Endodermal cell (in vitro differentiated cells): ENCODE measurements around the gene MRAS. TPM values are rescaled to one million over a fixed set of nuclear protein-coding genes. Genes with fewer than 3 reads are reported as not detected.

Experiments used
- DNase-seq: peaks from one replicate; pipeline ENCODE4 v3.0.0-alpha.2; 2017
- H3K27ac ChIP-seq: 2 replicates; pipeline ENCODE4 v1.5.1; 2013; ENCODE audit warnings: mild to moderate bottlenecking, low read depth, low read length, moderate library complexity
- H3K27me3 ChIP-seq: 2 replicates; pipeline ENCODE4 v1.6.1; 2013; ENCODE audit warnings: mild to moderate bottlenecking, low read length, moderate library complexity; ENCODE audit not compliant: insufficient read depth, control insufficient read depth, poor library complexity, severe bottlenecking
- H3K36me3 ChIP-seq: 2 replicates; pipeline ENCODE4 v1.7.0; 2013; ENCODE audit warnings: mild to moderate bottlenecking, low read length, moderate library complexity; ENCODE audit not compliant: control insufficient read depth, insufficient read depth
- H3K4me1 ChIP-seq: one replicate; pipeline ENCODE4 v1.7.0; 2013; ENCODE audit warnings: low read length; ENCODE audit not compliant: control insufficient read depth, insufficient read depth
- H3K4me3 ChIP-seq: 2 replicates; pipeline ENCODE4 v1.5.1; 2013; ENCODE audit warnings: mild to moderate bottlenecking, low read length, moderate library complexity
- H3K9ac ChIP-seq: 2 replicates; pipeline ENCODE4 v1.6.1; 2013; ENCODE audit warnings: mild to moderate bottlenecking, low read length, moderate library complexity; ENCODE audit not compliant: poor library complexity, severe bottlenecking; ENCODE audit errors: extremely low read depth
- H3K9me3 ChIP-seq: 2 replicates; pipeline ENCODE4 v1.6.1; 2013; ENCODE audit warnings: mild to moderate bottlenecking, low read length, moderate library complexity; ENCODE audit not compliant: control insufficient read depth
- H3K27ac Mint-ChIP-seq: 2 replicates; pipeline ENCODE4 v1.8.0; 2020; ENCODE audit warnings: mixed read lengths
- H3K27me3 Mint-ChIP-seq: 2 replicates; pipeline ENCODE4 v1.8.0; 2021; ENCODE audit warnings: mild to moderate bottlenecking, mixed read lengths; ENCODE audit not compliant: insufficient read depth
- H3K36me3 Mint-ChIP-seq: 2 replicates; pipeline ENCODE4 v1.8.0; 2020; ENCODE audit warnings: low read depth, mixed read lengths
- H3K4me1 Mint-ChIP-seq: 2 replicates; pipeline ENCODE4 v1.8.0; 2020; ENCODE audit warnings: mixed read lengths
- H3K4me3 Mint-ChIP-seq: 2 replicates; pipeline ENCODE4 v1.8.0; 2020; ENCODE audit warnings: mild to moderate bottlenecking, moderate library complexity, mixed read lengths
- H3K9me3 Mint-ChIP-seq: 2 replicates; pipeline ENCODE4 v1.8.0; 2020; ENCODE audit warnings: mild to moderate bottlenecking, mixed read lengths
- CTCF ChIP-seq: fragments of 200-600 bp; sonication (generic); conservative IDR thresholded peaks from 2 replicates; pipeline ENCODE4 v1.5.0; 2021; ENCODE audit warnings: antibody characterized with exemption, mild to moderate bottlenecking
- WGBS, 2 experiments: methylation state at CpG; one replicate each; pipeline versions ENCODE4 v1.1.5 to v1.1.7; 2013; ENCODE audit warnings: missing lambda C conversion rate in 2 of 2, mixed read lengths in 1 of 2; ENCODE audit not compliant: insufficient coverage in 1 of 2, insufficient read length in 1 of 2; 5-methylcytosine and 5-hydroxymethylcytosine counted together
- total RNA-seq, 2 donors: library from RNA; stranded (reverse); fragmentation: NEBNext Ultra II Directional in 1 of 2; extraction: Animal tissue kit (Norgen Biotek cat#: 25700) in 1 of 2; gene quantifications; 2 replicates in 1 of 2; 3 replicates in 1 of 2; pipeline ENCODE4 v1.2.1, GENCODE V29; 2021

MRAS gene
- total RNA-seq, 2 donors from 2014 or later: 12.8 to 16.1 TPM

DNA sequence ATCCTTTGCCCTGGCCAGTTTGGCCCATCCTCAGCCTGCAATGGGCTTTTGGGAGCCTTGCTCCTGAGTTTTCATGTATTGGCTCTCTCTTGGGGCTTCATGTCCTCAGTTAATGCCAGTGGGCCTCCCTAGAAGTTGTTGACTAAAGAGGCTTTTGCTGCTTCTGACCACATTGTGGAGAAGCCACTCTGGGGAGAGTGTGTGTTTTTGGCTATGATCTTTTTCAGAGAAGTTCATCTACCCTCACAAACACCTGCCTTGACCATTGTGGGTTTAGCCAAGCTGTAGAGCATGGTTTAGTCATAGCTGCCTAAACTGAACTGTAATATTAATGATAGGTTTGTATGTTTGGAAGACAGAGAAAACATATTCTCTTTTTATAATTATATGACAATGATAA, 6.0 kb downstream of the MRAS start:
- peaks cover 10% of the 10 kb centered on the region for H3K4me1 Mint-ChIP-seq
- H3K4me3 Mint-ChIP-seq: no peak overlapping the region
- Histone ChIP-seq H3K27ac (no peak overlapping the region), H3K4me1 (no peaks in the 10 kb centered on the region), H3K27me3 (no peaks in the 10 kb centered on the region), H3K36me3 (no peaks in the 10 kb centered on the region), H3K4me3 (no peak overlapping the region), H3K9me3 (no peaks in the 10 kb centered on the region), H3K9ac (no peak overlapping the region)
- no peaks in the 10 kb centered on the region for H3K36me3 Mint-ChIP-seq
- DNase-seq: no peak
- H3K27me3 Mint-ChIP-seq: no peaks in the 10 kb centered on the region
- TF ChIP-seq CTCF: no peak
- H3K9me3 Mint-ChIP-seq: no peaks in the 10 kb centered on the region
- H3K27ac Mint-ChIP-seq: no peak overlapping the region

DNA sequence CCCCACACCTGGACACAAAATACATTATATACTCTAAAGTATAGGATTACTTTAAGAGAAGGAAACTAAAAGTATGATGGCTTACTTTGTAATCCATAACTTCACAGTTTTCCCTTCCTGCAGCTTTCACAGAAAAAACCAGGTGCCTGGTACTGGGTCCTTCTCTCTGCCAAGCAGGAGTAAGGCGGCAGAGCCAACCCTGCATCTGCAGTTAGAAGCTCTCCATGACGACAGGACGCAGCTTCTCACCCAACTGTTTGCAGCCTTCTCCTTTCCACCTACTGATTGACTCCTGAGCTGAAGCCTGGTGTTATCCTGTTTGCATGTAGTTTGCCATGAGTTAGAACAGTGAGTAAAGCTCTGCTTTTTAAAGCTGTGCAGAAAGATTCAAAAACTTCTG, 6.7 kb downstream of the MRAS start:
- 88 to 100% methylated on average over 1 to 3 of the region's 3 CpGs for WGBS, 2 experiments
- no peak overlapping the region for H3K27ac Mint-ChIP-seq

GRCh38 chr3:138356730-138357405, 8.5 kb downstream of the MRAS start:
- H3K27ac Mint-ChIP-seq: no peak overlapping the region
- H3K36me3 Mint-ChIP-seq: no peaks in the 10 kb centered on the region
- no peak overlapping the region for H3K27ac ChIP-seq
- no peaks in the 10 kb centered on the region for H3K27me3 ChIP-seq
- H3K4me3 ChIP-seq: no peak overlapping the region
- no peaks in the 10 kb centered on the region for H3K27me3 Mint-ChIP-seq
- H3K4me1 ChIP-seq: no peaks in the 10 kb centered on the region
- H3K9me3 Mint-ChIP-seq: no peaks in the 10 kb centered on the region
- DNase-seq: no peak
- 67 to 85% methylated on average over 1 to 7 of the region's 7 CpGs for WGBS, 2 experiments
- TF ChIP-seq CTCF: no peak
- H3K36me3 ChIP-seq: no peaks in the 10 kb centered on the region
- no peak overlapping the region for H3K4me3 Mint-ChIP-seq
- no peaks in the 10 kb centered on the region for H3K9me3 ChIP-seq
- peaks cover 2% of the 10 kb centered on the region for H3K4me1 Mint-ChIP-seq
- no peak overlapping the region for H3K9ac ChIP-seq

More for the DNA sequence above, 6.7 kb downstream of the MRAS start:
- H3K4me3 ChIP-seq: no peak overlapping the region
- DNase-seq: peak; percentile 20
- no peaks in the 10 kb centered on the region for H3K36me3 Mint-ChIP-seq
- H3K9ac ChIP-seq: no peak overlapping the region
- no peaks in the 10 kb centered on the region for H3K27me3 ChIP-seq
- no peaks in the 10 kb centered on the region for H3K4me1 ChIP-seq
- TF ChIP-seq CTCF: no peak
- no peak overlapping the region for H3K27ac ChIP-seq
- H3K9me3 Mint-ChIP-seq: no peaks in the 10 kb centered on the region
- H3K4me3 Mint-ChIP-seq: no peak overlapping the region
- H3K27me3 Mint-ChIP-seq: no peaks in the 10 kb centered on the region
- peaks cover 4% of the 10 kb centered on the region for H3K4me1 Mint-ChIP-seq
- no peaks in the 10 kb centered on the region for H3K9me3 ChIP-seq
- H3K36me3 ChIP-seq: no peaks in the 10 kb centered on the region
